AG09309 (cell line): Measurements from ENCODE around the gene TMEM138.

ENCODE experiments used
- DNase-seq: peaks from one replicate; pipeline ENCODE4 v3.0.0-alpha.2; 2010; ENCODE audit warnings: low read depth
- H3K4me3 ChIP-seq: 2 replicates; pipeline ENCODE4 v1.5.1; 2011; ENCODE audit warnings: mild to moderate bottlenecking, low read depth, low read length, moderate library complexity; ENCODE audit not compliant: control insufficient read depth
- TF ChIP-seq, protein P1 (sequence below): IDR thresholded peaks from 2 replicates; pipeline ENCODE4 v1.5.1; 2011; ENCODE audit warnings: mild to moderate bottlenecking, low read depth, low read length, inconsistent platforms; ENCODE audit not compliant: insufficient read depth, control insufficient read depth; ENCODE audit errors: missing control alignments

TMEM138 gene

DNA sequence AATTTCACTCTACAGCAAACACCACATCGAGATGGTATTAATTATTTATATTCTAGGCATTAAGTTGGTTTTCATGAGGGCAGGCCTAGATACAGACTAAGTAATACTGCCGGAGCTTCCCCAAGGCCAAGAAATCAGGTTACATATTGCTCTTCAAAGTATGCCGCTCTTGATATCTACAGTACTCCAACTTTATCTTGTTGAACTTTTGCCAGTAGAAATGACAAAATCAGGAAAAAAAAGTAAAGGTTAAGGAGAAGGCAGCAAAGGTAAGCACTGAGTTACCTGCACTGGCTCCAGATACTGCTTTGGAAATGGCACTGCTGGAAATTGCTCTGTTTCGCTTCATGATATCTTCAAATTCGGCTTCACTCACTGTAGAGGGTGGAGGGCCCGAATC is 53.2 kb downstream of the TMEM138 start:
- no peak for DNase-seq
- no peak overlapping the region for H3K4me3 ChIP-seq
- TF ChIP-seq, protein P1, sequence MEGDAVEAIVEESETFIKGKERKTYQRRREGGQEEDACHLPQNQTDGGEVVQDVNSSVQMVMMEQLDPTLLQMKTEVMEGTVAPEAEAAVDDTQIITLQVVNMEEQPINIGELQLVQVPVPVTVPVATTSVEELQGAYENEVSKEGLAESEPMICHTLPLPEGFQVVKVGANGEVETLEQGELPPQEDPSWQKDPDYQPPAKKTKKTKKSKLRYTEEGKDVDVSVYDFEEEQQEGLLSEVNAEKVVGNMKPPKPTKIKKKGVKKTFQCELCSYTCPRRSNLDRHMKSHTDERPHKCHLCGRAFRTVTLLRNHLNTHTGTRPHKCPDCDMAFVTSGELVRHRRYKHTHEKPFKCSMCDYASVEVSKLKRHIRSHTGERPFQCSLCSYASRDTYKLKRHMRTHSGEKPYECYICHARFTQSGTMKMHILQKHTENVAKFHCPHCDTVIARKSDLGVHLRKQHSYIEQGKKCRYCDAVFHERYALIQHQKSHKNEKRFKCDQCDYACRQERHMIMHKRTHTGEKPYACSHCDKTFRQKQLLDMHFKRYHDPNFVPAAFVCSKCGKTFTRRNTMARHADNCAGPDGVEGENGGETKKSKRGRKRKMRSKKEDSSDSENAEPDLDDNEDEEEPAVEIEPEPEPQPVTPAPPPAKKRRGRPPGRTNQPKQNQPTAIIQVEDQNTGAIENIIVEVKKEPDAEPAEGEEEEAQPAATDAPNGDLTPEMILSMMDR, result no peak

DNA sequence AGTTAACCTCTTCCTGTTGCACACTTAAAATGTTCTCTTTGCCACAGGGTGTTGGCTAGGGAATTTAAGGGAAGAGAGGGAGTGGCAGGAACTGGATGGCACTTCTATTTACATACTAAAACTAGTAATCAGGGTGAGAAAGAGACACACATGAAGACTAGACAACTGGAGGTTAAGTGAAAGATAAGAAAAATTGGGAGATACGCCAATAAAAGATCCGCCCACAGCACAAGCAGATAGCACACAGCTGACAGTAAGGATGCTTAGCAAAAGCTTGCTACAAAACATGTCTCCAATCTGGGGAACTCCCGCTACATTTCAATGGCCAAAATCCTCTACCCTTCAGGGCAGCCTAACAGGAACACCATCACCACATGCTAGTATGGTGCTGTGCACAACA is 54.8 kb downstream of the TMEM138 start:
- no peak for DNase-seq
- TF ChIP-seq, protein P1, result no peak
- H3K4me3 ChIP-seq, result no peak overlapping the region

DNA sequence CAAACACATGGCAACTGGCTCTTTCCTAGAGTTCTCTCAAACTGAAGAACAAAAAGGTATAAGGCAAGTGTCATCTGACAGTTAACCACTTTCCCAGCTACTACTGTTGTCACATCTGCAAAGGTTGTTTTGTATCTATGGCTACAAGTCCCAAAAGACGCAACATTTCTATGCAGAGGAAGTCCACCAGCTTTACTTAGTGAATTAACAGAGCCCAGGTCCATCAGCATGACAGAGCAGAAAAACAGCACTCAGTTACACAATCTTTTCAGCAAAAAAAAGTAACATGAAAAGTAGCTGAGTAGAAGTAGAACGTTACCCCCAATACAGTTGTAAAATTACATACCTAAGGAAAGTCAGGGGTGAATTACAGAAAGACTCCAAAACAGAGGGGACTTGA is 55.5 kb downstream of the TMEM138 start:
- DNase-seq, result no peak
- H3K4me3 ChIP-seq, result no peak overlapping the region
- TF ChIP-seq, protein P1, result no peak

DNA sequence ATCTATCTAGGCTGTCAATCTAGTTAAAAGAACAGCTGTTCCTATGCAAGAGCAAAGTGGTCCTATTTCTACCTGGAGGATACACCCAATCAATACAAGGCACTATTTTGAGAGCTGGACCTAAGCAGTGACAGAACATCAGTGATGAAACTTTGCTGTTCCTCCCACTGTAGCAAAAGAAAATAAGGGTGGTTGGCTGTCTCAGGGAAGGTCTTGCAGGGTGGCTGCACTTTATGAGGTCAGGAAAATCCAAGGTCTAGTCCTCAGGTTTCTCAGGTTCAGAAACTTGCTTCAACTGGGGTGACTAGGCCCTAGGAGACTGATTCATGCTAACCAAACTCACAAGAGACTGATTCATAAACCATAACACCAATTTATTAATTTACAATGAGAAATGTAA is 56.0 kb downstream of the TMEM138 start:
- DNase-seq, result no peak
- TF ChIP-seq, protein P1, result no peak

More for the DNA sequence above, 56.0 kb downstream of the TMEM138 start:
- H3K4me3 ChIP-seq, result no peak overlapping the region
